HL-60/S4 treated with retinoic acid at 250 ng/mL for 4 days and 3 days (cell line): Measurements from ENCODE around the gene INTS13.
"Not testable (repeated sequence)": the region's sequence is repeated elsewhere in the genome, so short reads cannot be mapped to it uniquely, and the experiment has no call there.

Source experiments
- in situ Hi-C: fragments of 300-500 bp; cut with MboI; formaldehyde crosslinking; loops from 2 replicates; pipeline ENCODE4 v1.7.0; 2022; ENCODE audit warnings: low sequenced_read_pairs

INTS13 gene

GRCh38 chr12:26869908-26870459 lies 67.8 kb downstream of the INTS13 start:
- in situ Hi-C loops = no loop called here

GRCh38 chr12:26869104-26869494 lies 68.7 kb downstream of the INTS13 start:
- in situ Hi-C loops = no loop called here

GRCh38 chr12:26868447-26869103 lies 69.2 kb downstream of the INTS13 start:
- in situ Hi-C loops = no loop called here

GRCh38 chr12:26867080-26867479 lies 70.7 kb downstream of the INTS13 start:
- in situ Hi-C loops = no loop called here

GRCh38 chr12:26863515-26863914 lies 74.3 kb downstream of the INTS13 start:
- in situ Hi-C loops = no loop called here

GRCh38 chr12:26862787-26863186 lies 75.0 kb downstream of the INTS13 start:
- in situ Hi-C loops = not testable (repeated sequence)

- in situ Hi-C loops = no loop called here
Measured at GRCh38 chr12:26861690-26862089, 76.1 kb downstream of the INTS13 start.

- in situ Hi-C loops = no loop called here
Measured at GRCh38 chr12:26857465-26858176, 80.2 kb downstream of the INTS13 start.

GRCh38 chr12:26855337-26855736 lies 82.4 kb downstream of the INTS13 start:
- in situ Hi-C loops = no loop called here
